HepG2 (cell line): Measurements from ENCODE around the gene VPS37B. TPM values are rescaled to one million over a fixed set of nuclear protein-coding genes. Genes with fewer than 3 reads are reported as not detected.

ENCODE experiments used
- GATA4 ChIP-seq: sonication (generic); IDR thresholded peaks from 2 replicates; pipeline ENCODE4 v1.6.1; 2016; ENCODE audit warnings: antibody characterized with exemption, low read depth, borderline replicate concordance
- MNT ChIP-seq: fragments of 450-650 bp; IDR thresholded peaks from 2 replicates; pipeline ENCODE4 v1.6.1; 2016
- NKX3-1 ChIP-seq: sonication (generic); formaldehyde crosslinking; IDR thresholded peaks from 2 replicates; pipeline ENCODE4 v1.5.0; 2020; ENCODE audit warnings: missing genetic modification reagents
- RELA ChIP-seq: sonication (generic); formaldehyde crosslinking; IDR thresholded peaks from 2 replicates; pipeline ENCODE4 v1.4.0; 2020; ENCODE audit warnings: missing genetic modification reagents
- ZBTB44 ChIP-seq: sonication (generic); formaldehyde crosslinking; IDR thresholded peaks from 2 replicates; pipeline ENCODE4 v1.4.0; 2020; ENCODE audit warnings: missing genetic modification reagents
- ZBTB7B ChIP-seq: sonication (generic); formaldehyde crosslinking; IDR thresholded peaks from 2 replicates; pipeline ENCODE4 v1.4.0; 2020; ENCODE audit warnings: missing genetic modification reagents
- ZNF431 ChIP-seq: sonication (generic); formaldehyde crosslinking; IDR thresholded peaks from 2 replicates; pipeline ENCODE4 v1.9.0; 2022; ENCODE audit warnings: missing genetic modification reagents, low read depth, mild to moderate bottlenecking, borderline replicate concordance
- ZNF484 ChIP-seq: sonication (generic); formaldehyde crosslinking; IDR thresholded peaks from 2 replicates; pipeline ENCODE4 v1.5.1; 2020; ENCODE audit warnings: mild to moderate bottlenecking, low read depth, missing genetic modification reagents, borderline replicate concordance
- ZSCAN21 ChIP-seq: sonication (generic); formaldehyde crosslinking; IDR thresholded peaks from 2 replicates; pipeline ENCODE4 v1.8.0; 2022; ENCODE audit warnings: mild to moderate bottlenecking, missing genetic modification reagents, moderate library complexity, borderline replicate concordance
- ZXDC ChIP-seq: sonication (generic); formaldehyde crosslinking; IDR thresholded peaks from 2 replicates; pipeline ENCODE4 v1.5.0; 2020; ENCODE audit warnings: mild to moderate bottlenecking, missing genetic modification reagents
- polyA plus RNA-seq, 8 experiments: library from polyadenylated mRNA; depleted of rRNA in 3 of 8; stranded (reverse) in 7 of 8; unstranded in 1 of 8; fragments of >200 nt; fragmentation: Illumina TruSeq in 4 of 8; extraction: Trizol in 4 of 8; gene quantifications; 2 replicates each; pipeline versions ENCODE4 v1.2.1 to v1.2.3, GENCODE V29; 2011 to 2016; ENCODE audit warnings: low read depth in 4 of 8, missing spikeins in 1 of 8, mixed read lengths in 1 of 8; ENCODE audit not compliant: insufficient read depth in 1 of 8
- total RNA-seq, 5 experiments: library from RNA; depleted of rRNA; stranded (reverse); fragments of >200 nt; fragmentation: Illumina TruSeq; extraction: Trizol; gene quantifications; 2 replicates each; pipeline ENCODE4 v1.2.3, GENCODE V29; 2016; ENCODE audit warnings: low read depth in 1 of 5
- TF ChIP-seq, protein P1 (sequence below): sonication (generic); formaldehyde crosslinking; IDR thresholded peaks from 2 replicates; pipeline ENCODE4 v1.5.1; 2020; ENCODE audit warnings: mild to moderate bottlenecking, missing genetic modification reagents, moderate library complexity
- TF ChIP-seq, protein P2 (sequence below): sonication (generic); formaldehyde crosslinking; IDR thresholded peaks from 2 replicates; pipeline ENCODE4 v1.5.1; 2020; ENCODE audit warnings: mild to moderate bottlenecking, missing genetic modification reagents, borderline replicate concordance
- TF ChIP-seq, protein P3 (sequence below): sonication (generic); formaldehyde crosslinking; IDR thresholded peaks from 2 replicates; pipeline ENCODE4 v1.4.0; 2020; ENCODE audit warnings: low read depth, mild to moderate bottlenecking, missing genetic modification reagents

VPS37B gene
- total and polyA plus RNA-seq, 2 of the 13 experiments (the other 11 are each of a cell fraction or from before 2014, with no cell fraction given), result 4.6 to 5.3 TPM

GRCh38 chr12:122867691-122868461 is 28.0 kb downstream of the VPS37B start (continued):
- TF ChIP-seq ZSCAN21 (CRISPR knock-in tag) (no peak), MNT (no peak), ZBTB7B (CRISPR knock-in tag) (peak; percentile 58; the same call in 1 of the 2 replicates), ZNF484 (no peak), ZXDC (CRISPR knock-in tag) (no peak), ZNF431 (CRISPR knock-in tag) (no peak), NKX3-1 (no peak), GATA4 (no peak), RELA (no peak), ZBTB44 (CRISPR knock-in tag) (no peak)
- TF ChIP-seq, protein P1, sequence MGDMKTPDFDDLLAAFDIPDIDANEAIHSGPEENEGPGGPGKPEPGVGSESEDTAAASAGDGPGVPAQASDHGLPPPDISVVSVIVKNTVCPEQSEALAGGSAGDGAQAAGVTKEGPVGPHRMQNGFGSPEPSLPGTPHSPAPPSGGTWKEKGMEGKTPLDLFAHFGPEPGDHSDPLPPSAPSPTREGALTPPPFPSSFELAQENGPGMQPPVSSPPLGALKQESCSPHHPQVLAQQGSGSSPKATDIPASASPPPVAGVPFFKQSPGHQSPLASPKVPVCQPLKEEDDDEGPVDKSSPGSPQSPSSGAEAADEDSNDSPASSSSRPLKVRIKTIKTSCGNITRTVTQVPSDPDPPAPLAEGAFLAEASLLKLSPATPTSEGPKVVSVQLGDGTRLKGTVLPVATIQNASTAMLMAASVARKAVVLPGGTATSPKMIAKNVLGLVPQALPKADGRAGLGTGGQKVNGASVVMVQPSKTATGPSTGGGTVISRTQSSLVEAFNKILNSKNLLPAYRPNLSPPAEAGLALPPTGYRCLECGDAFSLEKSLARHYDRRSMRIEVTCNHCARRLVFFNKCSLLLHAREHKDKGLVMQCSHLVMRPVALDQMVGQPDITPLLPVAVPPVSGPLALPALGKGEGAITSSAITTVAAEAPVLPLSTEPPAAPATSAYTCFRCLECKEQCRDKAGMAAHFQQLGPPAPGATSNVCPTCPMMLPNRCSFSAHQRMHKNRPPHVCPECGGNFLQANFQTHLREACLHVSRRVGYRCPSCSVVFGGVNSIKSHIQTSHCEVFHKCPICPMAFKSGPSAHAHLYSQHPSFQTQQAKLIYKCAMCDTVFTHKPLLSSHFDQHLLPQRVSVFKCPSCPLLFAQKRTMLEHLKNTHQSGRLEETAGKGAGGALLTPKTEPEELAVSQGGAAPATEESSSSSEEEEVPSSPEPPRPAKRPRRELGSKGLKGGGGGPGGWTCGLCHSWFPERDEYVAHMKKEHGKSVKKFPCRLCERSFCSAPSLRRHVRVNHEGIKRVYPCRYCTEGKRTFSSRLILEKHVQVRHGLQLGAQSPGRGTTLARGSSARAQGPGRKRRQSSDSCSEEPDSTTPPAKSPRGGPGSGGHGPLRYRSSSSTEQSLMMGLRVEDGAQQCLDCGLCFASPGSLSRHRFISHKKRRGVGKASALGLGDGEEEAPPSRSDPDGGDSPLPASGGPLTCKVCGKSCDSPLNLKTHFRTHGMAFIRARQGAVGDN (CRISPR knock-in tag), result peak; percentile 71
- TF ChIP-seq, protein P2, sequence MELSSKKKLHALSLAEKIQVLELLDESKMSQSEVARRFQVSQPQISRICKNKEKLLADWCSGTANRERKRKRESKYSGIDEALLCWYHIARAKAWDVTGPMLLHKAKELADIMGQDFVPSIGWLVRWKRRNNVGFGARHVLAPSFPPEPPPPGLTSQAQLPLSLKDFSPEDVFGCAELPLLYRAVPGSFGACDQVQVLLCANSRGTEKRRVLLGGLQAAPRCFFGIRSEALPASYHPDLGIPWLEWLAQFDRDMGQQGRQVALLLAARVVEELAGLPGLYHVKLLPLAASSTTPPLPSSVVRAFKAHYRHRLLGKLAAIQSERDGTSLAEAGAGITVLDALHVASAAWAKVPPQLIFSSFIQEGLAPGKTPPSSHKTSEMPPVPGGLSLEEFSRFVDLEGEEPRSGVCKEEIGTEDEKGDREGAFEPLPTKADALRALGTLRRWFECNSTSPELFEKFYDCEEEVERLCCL, result no peak
- TF ChIP-seq, protein P3, sequence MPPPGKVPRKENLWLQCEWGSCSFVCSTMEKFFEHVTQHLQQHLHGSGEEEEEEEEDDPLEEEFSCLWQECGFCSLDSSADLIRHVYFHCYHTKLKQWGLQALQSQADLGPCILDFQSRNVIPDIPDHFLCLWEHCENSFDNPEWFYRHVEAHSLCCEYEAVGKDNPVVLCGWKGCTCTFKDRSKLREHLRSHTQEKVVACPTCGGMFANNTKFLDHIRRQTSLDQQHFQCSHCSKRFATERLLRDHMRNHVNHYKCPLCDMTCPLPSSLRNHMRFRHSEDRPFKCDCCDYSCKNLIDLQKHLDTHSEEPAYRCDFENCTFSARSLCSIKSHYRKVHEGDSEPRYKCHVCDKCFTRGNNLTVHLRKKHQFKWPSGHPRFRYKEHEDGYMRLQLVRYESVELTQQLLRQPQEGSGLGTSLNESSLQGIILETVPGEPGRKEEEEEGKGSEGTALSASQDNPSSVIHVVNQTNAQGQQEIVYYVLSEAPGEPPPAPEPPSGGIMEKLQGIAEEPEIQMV, result no peak
